Trophoblast cell (in vitro differentiated cells and primary cell): ENCODE data around the gene S1PR5.

Source experiments
- DNase-seq, 2 donors: peaks; one replicate each; pipeline ENCODE4 v3.0.0-alpha.2; 2016
- H2AFZ ChIP-seq: 2 replicates; pipeline ENCODE4 v1.6.1; 2013; ENCODE audit warnings: low read length, moderate library complexity, mild to moderate bottlenecking; ENCODE audit not compliant: insufficient read depth, poor library complexity
- H2AK5ac ChIP-seq: 2 replicates; pipeline ENCODE4 v1.6.1; 2013; ENCODE audit warnings: mild to moderate bottlenecking, low read length
- H2BK120ac ChIP-seq: 2 replicates; pipeline ENCODE4 v1.6.1; 2013; ENCODE audit warnings: low read length, mild to moderate bottlenecking, moderate library complexity; ENCODE audit not compliant: insufficient read depth, poor library complexity
- H2BK12ac ChIP-seq: 2 replicates; pipeline ENCODE4 v1.6.1; 2013; ENCODE audit warnings: mild to moderate bottlenecking, low read length, moderate library complexity
- H2BK5ac ChIP-seq: 2 replicates; pipeline ENCODE4 v1.6.1; 2013; ENCODE audit warnings: low read length, low read depth, moderate library complexity, mild to moderate bottlenecking; ENCODE audit not compliant: poor library complexity
- H3K14ac ChIP-seq: 2 replicates; pipeline ENCODE4 v1.6.1; 2013; ENCODE audit warnings: mild to moderate bottlenecking, low read length
- H3K18ac ChIP-seq: 2 replicates; pipeline ENCODE4 v1.6.1; 2013; ENCODE audit warnings: mild to moderate bottlenecking, low read length
- H3K23ac ChIP-seq: 2 replicates; pipeline ENCODE4 v1.6.1; 2013; ENCODE audit warnings: low read length
- H3K27ac ChIP-seq: 2 replicates; pipeline ENCODE4 v1.5.1; 2013; ENCODE audit warnings: low read depth, mild to moderate bottlenecking, inconsistent platforms, low read length, moderate library complexity
- H3K27me3 ChIP-seq: 2 replicates; pipeline ENCODE4 v1.6.1; 2013; ENCODE audit warnings: inconsistent platforms, mild to moderate bottlenecking, low read length, moderate library complexity; ENCODE audit not compliant: insufficient read depth
- H3K36me3 ChIP-seq, 2 experiments: 1 replicate in 1 of 2; 2 replicates in 1 of 2; pipeline ENCODE4 v1.6.1; 2013; ENCODE audit warnings: low read length in 2 of 2, mild to moderate bottlenecking in 2 of 2, moderate library complexity in 1 of 2; ENCODE audit not compliant: insufficient read depth in 2 of 2, control insufficient read depth in 1 of 2
- H3K4ac ChIP-seq: 2 replicates; pipeline ENCODE4 v1.6.1; 2013; ENCODE audit warnings: low read depth, mild to moderate bottlenecking, low read length, moderate library complexity
- H3K4me1 ChIP-seq, 2 experiments: 1 replicate in 1 of 2; 2 replicates in 1 of 2; pipeline ENCODE4 v1.6.1; 2013; ENCODE audit warnings: low read length in 2 of 2, mild to moderate bottlenecking in 2 of 2, moderate library complexity in 1 of 2; ENCODE audit not compliant: insufficient read depth in 2 of 2, control insufficient read depth in 1 of 2
- H3K4me2 ChIP-seq: 2 replicates; pipeline ENCODE4 v1.6.1; 2013; ENCODE audit warnings: inconsistent platforms, mild to moderate bottlenecking, low read length, moderate library complexity
- H3K4me3 ChIP-seq: 2 replicates; pipeline ENCODE4 v1.5.1; 2013; ENCODE audit warnings: mild to moderate bottlenecking, low read depth, low read length, inconsistent platforms
- H3K79me1 ChIP-seq: one replicate; pipeline ENCODE4 v1.6.1; 2013; ENCODE audit warnings: low read length
- H3K79me2 ChIP-seq: 2 replicates; pipeline ENCODE4 v1.6.1; 2013; ENCODE audit warnings: low read length, mild to moderate bottlenecking; ENCODE audit not compliant: control insufficient read depth, insufficient read depth, poor library complexity
- H3K9ac ChIP-seq: 2 replicates; pipeline ENCODE4 v1.6.1; 2013; ENCODE audit warnings: mild to moderate bottlenecking, low read length
- H3K9me3 ChIP-seq: 2 replicates; pipeline ENCODE4 v1.6.1; 2013; ENCODE audit warnings: low read depth, mild to moderate bottlenecking, control low read depth, inconsistent platforms, low read length; ENCODE audit not compliant: insufficient read depth
- H4K12ac ChIP-seq: 2 replicates; pipeline ENCODE4 v1.6.1; 2013; ENCODE audit warnings: low read depth, mild to moderate bottlenecking, low read length, moderate library complexity
- H4K8ac ChIP-seq: 2 replicates; pipeline ENCODE4 v1.6.1; 2013; ENCODE audit warnings: low read depth, mild to moderate bottlenecking, low read length, moderate library complexity
- H4K91ac ChIP-seq: one replicate; pipeline ENCODE4 v1.6.1; 2013; ENCODE audit warnings: low read depth, mild to moderate bottlenecking, low read length, moderate library complexity
- WGBS: extraction: QIAGEN DNeasy Blood & Tissue Kit; methylation state at CpG from one replicate; pipeline ENCODE4 v1.1.7; 2013; ENCODE audit warnings: missing lambda C conversion rate; ENCODE audit not compliant: insufficient read length, insufficient coverage; ENCODE audit errors: extremely low coverage; 5-methylcytosine and 5-hydroxymethylcytosine counted together

S1PR5 gene

GRCh38 chr19:10513223-10513622, 4.0 kb downstream of the S1PR5 start:
- Histone ChIP-seq H4K12ac (no peak overlapping the region), H2BK12ac (no peak overlapping the region), H2BK5ac (no peak overlapping the region), H3K27ac (no peak overlapping the region), H3K4me1 (peaks cover 11 to 13% of the 10 kb centered on the region in 2 experiments), H4K8ac (no peak overlapping the region), H2BK120ac (no peak overlapping the region), H3K9ac (no peak overlapping the region), H3K36me3 (no peaks in the 10 kb centered on the region), H3K23ac (no peak overlapping the region), H2AK5ac (no peak overlapping the region), H3K18ac (no peak overlapping the region), H3K79me2 (peaks cover 2% of the 10 kb centered on the region), H3K9me3 (peaks cover 4% of the 10 kb centered on the region), H3K14ac (no peak overlapping the region), H3K4me3 (no peak overlapping the region), H3K27me3 (peaks cover 5% of the 10 kb centered on the region), H3K4ac (no peak overlapping the region), H4K91ac (no peak overlapping the region), H3K79me1 (no peaks in the 10 kb centered on the region), H2AFZ (no peak overlapping the region), H3K4me2 (no peak overlapping the region)
- no CpG with 5 or more reads among the region's 7 CpGs for WGBS
- peak; percentile 95 to 97 for DNase-seq

- Histone ChIP-seq H3K14ac (no peak overlapping the region), H2AK5ac (no peak overlapping the region), H2BK5ac (no peak overlapping the region), H2BK12ac (no peak overlapping the region), H3K4me2 (peak overlapping the region; percentile 38), H4K8ac (no peak overlapping the region), H3K18ac (no peak overlapping the region), H2AFZ (peak overlapping the region; percentile 25), H4K12ac (peak overlapping the region; percentile 2), H3K4me3 (no peak overlapping the region), H3K27me3 (no peaks in the 10 kb centered on the region), H3K79me1 (no peaks in the 10 kb centered on the region), H3K36me3 (no peaks in the 10 kb centered on the region), H3K79me2 (no peaks in the 10 kb centered on the region), H2BK120ac (no peak overlapping the region), H3K23ac (no peak overlapping the region), H4K91ac (peak overlapping the region; percentile 7), H3K9me3 (peaks cover 4% of the 10 kb centered on the region), H3K4ac (no peak overlapping the region), H3K9ac (no peak overlapping the region), H3K4me1 (peaks cover 6% of the 10 kb centered on the region in 2 experiments), H3K27ac (no peak overlapping the region)
- peak; percentile 87 to 92 for DNase-seq
- WGBS: no CpG with 5 or more reads among the region's 15 CpGs
Measured at GRCh38 chr19:10510301-10510802, 6.9 kb downstream of the S1PR5 start.

- Histone ChIP-seq H3K18ac (no peak overlapping the region), H4K91ac (no peak overlapping the region), H3K9me3 (no peaks in the 10 kb centered on the region), H3K79me1 (no peaks in the 10 kb centered on the region), H2BK120ac (no peak overlapping the region), H2AFZ (no peak overlapping the region), H3K4ac (no peak overlapping the region), H4K8ac (no peak overlapping the region), H3K9ac (no peak overlapping the region), H3K14ac (no peak overlapping the region), H2AK5ac (no peak overlapping the region), H3K4me3 (no peak overlapping the region), H4K12ac (no peak overlapping the region), H3K36me3 (no peaks in the 10 kb centered on the region), H3K4me2 (no peak overlapping the region), H3K27me3 (no peaks in the 10 kb centered on the region), H2BK5ac (no peak overlapping the region), H3K4me1 (peaks cover 6% of the 10 kb centered on the region in 2 experiments), H3K27ac (no peak overlapping the region), H2BK12ac (no peak overlapping the region), H3K23ac (no peak overlapping the region), H3K79me2 (no peaks in the 10 kb centered on the region)
- peak; percentile 32 to 62 for DNase-seq
- WGBS: no CpG with 5 or more reads among the region's 3 CpGs
Measured at GRCh38 chr19:10508707-10509106, 8.5 kb downstream of the S1PR5 start.

- Histone ChIP-seq H3K18ac (no peak overlapping the region), H3K4ac (no peak overlapping the region), H3K9ac (no peak overlapping the region), H2AFZ (no peak overlapping the region), H4K12ac (no peak overlapping the region), H3K27ac (no peak overlapping the region), H3K36me3 (no peaks in the 10 kb centered on the region), H3K4me1 (peaks cover 6 to 8% of the 10 kb centered on the region in 2 experiments), H3K14ac (no peak overlapping the region), H3K4me2 (no peak overlapping the region), H4K91ac (no peak overlapping the region), H3K79me1 (peaks cover 4% of the 10 kb centered on the region), H2BK12ac (no peak overlapping the region), H3K9me3 (no peaks in the 10 kb centered on the region), H3K79me2 (peaks cover 2% of the 10 kb centered on the region), H2BK120ac (no peak overlapping the region), H3K23ac (no peak overlapping the region), H2AK5ac (no peak overlapping the region), H4K8ac (no peak overlapping the region), H2BK5ac (no peak overlapping the region), H3K27me3 (no peaks in the 10 kb centered on the region), H3K4me3 (no peak overlapping the region)
- WGBS: no CpG with 5 or more reads among the region's 16 CpGs
- peak; percentile 66 to 82 for DNase-seq
Measured at GRCh38 chr19:10508036-10508435, 9.2 kb downstream of the S1PR5 start.
